HCEC 1CT (cell line): Measurements from ENCODE around the gene ASTN2.

Experiments used
- DNase-seq: peaks from one replicate; pipeline ENCODE4 v3.0.0-alpha.2; 2017

Gene ASTN2

DNA sequence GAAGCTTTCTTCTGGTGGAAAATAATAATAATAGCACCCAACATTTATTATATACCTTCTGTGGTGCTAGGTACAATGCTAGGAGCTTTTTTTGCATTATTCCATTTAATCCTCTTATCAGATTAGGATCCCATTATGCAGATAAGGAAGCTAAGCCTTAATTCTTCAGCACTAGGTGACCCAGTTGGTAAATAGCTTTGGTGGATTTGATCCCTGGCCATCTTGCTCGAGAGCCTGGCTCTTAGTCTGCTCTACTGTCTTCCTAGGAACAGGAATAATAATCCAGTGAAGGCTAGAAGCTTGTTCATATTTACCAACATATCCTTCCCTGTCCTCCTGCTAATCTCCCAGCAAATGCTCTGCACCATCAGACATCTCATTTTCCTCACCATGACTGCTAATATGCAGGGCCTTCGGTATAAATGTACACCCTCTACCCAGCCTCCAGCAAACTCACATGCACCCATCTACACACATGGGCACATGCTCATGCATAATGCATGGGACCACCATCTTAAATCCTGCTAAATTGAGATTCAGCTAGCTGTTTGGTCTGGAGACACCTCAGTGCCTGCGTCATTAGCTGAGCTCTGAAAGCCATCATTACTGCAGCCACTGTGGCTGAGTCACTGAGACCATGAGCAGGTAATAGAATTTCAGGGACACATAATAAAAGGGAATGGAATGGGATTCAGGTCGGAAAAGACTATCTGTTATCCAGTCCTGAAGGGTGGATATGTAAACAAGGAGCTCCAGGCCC, 640.3 kb downstream of the ASTN2 start:
- DNase-seq, result no peak

DNA sequence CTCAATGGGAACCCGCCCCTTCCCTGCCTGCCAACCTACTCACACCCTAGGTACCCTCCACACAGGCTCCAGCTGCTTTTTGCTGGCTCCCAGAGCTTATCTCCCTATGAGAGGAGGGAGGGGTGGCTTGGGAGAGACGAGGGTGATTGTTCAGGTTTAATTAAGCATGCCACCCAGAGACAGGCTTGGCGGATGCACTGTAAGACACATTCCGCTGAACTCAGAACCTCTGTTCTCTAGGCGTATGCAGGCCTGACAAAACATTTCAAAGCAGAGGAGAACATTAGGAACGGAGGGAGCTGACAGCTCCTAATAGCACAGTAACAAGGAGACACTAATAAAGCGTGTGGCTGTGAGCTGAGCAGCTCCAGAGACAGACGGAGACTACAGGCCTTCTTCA, 647.6 kb downstream of the ASTN2 start:
- no peak for DNase-seq

DNA sequence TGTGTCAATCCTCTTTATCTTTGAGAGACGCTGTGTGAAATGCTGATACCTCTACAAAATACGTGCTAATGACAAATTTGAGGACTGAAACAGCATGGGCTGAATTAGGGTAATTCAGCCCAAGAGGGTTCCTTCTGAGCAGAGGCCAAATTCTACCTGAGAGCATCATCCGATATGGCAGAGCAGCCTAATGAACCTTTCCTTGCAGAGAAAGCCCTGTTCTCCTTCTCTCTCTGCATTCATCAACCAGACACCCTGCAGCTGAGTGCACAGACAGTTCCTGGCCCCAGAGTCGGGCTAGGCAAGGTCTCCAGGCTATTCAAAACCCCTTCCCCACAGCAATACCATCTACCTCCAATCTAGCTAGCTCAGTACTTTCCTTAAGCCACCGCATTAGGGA, 649.8 kb downstream of the ASTN2 start:
- DNase-seq, result no peak

DNA sequence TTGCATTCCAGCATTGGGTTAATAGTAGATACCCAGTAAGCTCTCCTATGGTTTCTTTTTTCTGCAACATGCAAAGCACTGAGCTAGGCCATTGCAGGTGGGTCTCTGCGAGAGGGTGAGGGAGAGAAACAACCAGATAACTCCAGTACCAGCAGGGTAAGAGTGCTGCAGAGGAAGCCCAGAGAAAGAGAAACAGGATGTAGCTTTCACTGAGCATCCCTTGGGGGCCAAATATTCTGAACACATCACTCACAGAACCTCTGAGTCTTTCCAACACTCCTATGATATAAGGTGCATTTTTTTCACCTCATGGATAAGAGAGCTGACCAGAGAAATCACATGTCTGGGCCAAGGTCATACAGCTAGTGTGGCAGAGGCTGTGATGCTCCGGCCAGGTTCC, 651.1 kb downstream of the ASTN2 start:
- no peak for DNase-seq

DNA sequence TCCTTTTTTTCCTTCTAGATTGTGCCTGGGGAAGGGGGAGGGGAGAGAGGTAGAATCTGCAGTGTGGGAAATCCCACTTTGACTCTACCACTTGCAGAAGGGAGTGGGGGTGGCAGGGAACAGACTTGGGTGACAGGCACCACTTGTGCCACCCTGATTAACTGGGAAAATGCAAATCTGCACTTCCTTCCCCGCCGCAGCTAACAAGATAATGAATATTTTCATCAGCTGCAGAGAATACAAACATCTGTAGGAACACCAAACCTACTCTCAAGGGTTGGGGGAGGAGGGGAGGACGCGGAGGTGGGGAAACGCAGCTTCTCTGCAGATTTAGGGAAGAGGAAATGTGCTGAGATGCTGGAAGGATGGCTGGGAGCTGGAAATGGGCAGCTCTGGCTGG, 654.2 kb downstream of the ASTN2 start:
- DNase-seq, result no peak

DNA sequence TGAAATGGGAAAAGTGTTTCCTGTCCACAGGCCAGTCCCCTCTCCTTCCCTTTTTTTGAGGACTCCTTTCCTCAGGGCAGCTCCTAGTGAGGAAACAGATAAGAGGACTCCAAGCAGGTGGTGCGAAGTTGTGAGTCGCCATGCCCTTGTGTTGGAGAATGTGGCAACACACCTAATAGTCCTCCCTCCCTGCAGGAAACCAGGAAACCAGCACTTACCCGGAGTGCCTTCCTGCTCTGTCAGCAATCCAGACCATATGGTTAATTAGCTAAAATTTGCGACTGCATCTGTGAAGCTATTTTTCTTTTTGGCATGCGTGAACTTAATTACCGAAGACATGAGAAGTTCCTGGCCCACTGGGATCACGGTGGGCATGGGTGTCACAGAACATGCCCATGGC, 657.8 kb downstream of the ASTN2 start:
- DNase-seq, result no peak

DNA sequence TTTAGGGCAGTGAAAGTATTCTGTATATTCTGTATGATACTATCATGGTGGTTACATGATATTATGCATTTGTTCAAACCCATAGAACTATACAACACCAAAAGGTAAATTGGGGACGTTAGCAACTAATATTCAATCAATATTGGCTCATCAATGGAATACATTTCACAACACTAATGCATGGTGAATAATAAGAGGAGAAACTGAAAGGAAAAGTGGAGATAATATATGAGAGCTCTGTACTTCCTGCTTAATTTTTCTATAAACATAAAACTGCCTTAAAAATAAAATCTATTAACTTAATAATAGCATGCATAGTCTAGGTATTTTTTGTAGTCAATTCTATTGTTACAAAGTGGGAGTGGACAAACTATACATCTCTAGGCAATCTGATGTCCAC, 661.5 kb downstream of the ASTN2 start:
- DNase-seq, result no peak

DNA sequence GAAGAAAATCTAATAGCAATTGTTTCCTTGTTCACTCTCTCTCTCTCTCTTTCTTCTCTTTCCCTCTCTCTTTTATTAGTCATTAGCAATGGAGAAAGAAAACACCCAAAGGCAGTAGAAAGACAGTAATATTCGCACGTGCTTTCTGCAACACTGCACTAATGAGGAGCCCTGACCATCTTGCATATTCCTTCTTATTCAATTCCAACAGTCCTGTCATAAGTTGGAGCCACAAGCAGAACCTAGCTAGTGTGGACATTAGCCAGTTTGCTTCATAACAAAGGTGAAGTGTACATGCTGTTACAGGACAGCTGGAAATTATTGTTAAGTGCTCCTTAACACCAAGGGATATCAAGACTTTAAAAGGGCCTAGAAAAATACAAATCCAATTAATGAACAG, 664.3 kb downstream of the ASTN2 start:
- DNase-seq, result no peak

DNA sequence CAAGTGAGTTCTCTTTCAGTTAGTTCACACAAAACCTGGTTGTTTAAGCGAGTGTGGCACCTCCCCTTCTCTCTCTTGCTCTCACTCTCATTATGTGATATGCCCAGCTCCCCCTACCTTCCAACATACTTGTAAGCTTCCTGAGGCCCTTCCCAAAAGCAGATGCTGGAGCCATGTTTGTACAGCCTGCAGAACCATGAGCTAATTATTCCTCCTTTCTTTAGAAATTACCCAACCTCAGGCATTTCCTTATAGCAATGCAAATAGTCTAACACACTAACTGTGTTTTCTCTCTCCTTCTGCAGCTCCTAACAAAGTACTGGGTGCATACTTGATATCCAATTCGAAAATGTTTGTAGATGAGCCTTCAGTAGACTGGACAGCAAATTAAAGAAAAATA, 665.1 kb downstream of the ASTN2 start:
- DNase-seq, result no peak

DNA sequence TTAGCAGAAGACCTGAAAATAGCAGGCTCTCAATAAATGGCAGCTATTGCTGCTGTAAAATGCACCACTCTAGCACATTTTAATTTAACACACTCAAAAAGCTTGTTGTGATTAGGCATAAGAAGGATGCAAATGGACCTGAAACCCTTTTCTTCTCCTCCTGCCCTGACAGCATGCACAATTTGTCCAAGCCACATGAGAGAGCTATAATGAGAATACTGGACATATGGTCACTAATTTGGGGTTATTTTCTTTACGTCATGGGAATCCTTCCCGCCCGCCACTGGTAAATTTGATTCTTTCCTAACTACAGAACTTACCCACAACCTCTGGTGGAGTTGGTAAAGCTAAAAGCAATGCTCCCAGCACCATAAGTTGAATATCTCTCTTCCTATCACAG, 665.7 kb downstream of the ASTN2 start:
- no peak for DNase-seq

DNA sequence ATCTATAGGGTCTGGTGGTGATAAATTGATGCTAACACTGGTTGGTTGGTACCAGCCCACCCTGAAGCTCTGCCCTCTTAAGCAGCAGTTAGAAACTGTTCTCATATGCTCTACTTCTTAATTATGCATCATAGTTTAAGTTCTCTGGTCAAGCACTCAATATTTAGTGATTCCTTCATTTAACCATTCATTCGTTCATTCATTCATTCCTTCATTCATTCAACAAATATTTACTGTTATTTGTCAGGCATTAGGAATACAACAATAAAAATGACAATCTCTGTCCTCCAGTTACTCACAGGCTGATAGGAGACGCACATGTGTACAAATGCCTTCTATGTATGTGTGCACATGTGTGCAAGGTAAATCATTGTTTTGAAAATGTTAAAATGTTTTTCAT, 673.1 kb downstream of the ASTN2 start:
- DNase-seq, result no peak

DNA sequence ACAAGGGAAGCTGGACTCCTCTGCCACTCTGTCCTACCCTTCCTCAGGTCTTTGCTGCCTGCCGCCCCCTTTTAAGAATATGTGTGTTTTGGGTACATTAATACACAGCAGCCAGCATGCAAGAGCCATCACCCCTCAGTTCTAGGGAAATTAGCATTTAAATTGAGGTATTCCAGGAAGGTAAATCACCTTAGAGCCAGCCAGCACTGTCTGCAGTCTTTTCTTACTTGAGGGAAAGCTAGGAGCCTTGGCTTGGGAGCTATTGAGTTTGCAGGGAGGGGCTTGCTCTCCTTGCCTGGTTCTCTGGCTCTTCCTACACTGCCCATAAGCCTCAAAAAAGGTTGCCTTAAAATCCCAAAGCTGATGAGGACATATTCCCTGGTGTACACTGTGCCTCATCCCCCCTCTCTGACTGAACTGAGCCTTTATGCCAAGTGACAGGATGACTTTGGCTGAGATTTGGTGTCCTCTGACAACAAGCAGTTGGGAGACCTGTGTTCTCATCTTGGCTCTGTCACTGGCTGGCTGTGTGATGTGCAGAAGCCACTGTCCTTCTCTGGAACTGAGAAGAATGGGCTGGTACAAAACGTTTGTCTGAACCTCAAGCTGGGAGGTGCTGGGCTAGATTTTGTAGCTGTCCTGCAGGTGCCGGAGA, 673.6 kb downstream of the ASTN2 start:
- no peak for DNase-seq

DNA sequence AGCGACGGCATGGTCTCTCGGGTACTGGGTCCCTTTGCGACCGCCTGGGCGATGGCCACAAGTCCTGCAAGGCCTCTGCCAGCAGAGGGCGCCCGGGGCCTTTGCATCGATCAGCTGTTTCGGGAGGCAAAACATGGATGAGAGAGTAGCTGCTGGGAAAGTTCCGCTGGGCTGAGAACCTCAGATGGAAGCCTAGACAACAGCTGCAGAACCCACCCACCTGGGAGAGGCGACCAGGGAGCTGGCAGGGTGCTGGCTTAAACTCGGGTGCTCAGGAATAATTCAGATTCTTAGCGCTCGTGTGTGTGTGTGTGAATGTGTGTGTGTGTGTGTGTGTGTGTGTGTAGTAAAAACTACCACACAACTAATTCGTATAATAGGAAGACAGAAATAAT, 677.7 kb downstream of the ASTN2 start:
- peak; percentile 51 for DNase-seq

DNA sequence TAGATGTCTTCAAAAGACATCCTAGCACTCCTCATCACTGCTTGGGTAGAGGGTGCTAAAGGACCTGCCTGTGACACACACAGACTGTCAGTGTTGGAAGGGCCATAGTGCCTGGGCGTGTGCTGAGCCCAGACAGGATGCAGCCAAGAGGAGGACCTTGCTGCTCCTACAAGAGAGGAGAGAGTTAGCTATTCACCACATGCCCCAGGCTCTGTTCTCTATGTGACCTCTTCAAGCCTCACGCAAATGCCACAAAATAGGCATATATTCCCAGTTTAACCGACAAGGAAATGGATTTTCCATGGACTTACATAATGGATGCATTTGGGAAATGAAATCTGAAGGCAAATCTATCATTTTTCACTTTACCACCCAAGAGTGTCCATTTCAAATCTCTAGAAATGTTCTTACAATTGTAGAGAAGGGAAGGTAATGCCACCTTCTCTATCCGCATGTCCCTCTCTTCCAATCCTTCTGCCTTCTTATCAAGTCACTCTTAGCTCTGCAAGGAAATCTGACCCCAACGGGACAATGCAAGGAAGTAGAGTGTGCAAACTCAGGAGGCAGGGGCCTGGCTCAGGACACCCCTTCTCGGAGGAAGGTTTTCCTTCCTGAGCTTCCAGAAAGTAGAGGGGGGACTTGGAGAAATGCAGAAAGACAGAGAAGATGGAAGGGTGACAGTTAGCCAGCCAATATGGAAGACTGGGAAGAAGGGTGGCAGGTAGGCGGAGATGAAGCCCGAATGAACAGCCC, 678.3 kb downstream of the ASTN2 start:
- no peak for DNase-seq

DNA sequence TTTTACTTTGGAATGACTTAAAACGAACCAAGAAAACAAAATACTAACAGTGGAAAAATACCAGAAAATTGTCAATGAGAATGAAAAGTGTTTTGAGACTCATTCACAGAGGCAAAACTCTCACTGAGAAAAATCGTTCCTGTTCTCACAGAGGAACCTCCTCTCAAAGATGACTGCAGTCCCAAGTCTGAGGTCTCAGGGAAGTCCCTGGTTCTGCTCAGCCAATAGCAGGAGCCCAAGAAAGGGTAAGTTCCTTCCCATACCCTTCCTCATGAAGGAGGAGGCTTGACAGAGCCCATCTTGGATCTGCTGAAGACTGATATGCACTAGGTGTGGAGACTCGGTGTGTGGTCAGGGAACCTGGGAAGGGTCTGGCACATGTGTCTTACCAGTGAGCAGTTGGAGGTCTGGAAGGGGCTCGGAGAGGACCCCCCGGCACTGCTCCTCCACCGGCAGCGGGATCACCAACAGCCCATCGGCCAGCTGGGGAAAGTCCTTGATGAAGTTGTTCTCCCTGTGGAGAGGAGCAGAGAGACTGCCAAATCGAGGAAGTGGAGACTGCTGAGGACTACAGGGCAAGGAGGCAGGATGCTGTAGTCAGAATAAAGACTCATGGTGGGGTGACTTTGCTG, 681.7 kb downstream of the ASTN2 start:
- DNase-seq, result no peak

DNA sequence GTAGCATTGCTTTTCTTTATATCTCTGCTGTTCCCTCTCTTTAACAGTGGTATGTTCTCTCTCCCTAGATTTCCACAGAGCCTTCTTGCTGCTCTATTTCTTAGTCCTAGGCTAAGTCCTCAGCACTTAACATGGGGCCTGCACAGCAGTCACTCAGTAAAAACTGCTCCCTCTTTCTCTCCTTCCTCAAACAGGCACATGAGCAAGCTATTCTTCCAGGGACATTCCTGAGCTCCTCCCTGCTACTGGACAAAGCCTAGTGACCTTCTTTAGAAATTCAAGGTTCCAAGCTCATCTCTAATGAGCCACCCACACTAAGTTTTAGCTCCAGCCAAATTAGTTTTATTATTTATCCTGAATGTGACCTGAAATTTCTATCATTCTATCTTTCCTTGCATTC, 688.3 kb downstream of the ASTN2 start:
- DNase-seq, result no peak

DNA sequence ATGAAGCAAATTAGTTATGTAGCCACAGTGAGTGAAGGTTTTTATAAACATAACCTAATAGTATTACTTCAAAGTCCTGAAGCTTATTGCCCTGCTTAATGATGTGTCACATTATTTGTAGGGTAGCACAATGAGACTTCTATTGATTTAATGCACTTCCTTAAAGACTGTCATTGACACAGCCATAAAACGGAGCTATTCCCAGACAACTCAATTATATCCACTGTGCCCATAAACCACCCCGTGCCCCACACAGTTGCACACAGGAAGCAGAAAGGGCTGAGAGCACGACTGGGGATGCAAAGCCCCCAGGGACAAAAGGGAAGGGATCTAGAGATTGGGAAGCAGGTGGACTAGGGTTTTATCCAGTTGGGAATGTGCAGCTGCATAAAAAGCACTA, 690.7 kb downstream of the ASTN2 start:
- no peak for DNase-seq

DNA sequence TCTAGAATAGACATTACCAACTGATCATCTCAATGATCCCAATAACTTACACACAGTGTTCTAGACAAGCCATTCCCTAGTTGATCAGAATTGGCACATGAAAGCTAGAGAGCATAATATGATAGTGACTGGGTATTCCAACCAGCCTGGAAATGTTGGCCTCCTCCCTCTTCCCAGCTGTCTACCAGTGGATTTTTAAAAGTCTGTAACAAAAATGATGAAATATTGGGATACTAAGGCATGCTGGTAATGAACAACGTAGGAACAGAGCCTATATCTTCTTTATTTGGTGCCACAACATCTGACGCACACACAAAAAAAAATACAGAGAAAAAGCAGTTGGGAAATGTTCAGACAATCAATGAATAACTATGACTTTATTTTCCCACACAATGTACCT, 692.9 kb downstream of the ASTN2 start:
- no peak for DNase-seq

DNA sequence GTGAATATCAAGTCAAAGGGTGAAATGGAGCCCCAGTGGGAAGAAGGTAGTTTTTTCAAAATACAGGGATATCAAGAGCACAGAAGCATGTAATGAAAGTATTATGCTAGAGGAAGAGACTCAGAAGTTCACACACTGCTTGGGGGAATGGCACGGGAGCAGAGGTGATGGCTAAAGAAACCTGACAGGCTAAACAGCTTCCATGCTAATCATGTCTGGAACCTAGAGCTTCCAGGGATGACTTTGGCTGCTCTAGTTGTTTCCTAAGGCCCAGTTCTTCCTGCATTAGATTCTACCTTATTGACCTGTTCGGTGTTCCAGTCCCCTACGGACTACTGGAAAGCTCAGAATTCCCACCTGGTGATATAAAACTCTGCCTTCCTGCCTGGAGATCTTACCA, 693.4 kb downstream of the ASTN2 start:
- no peak for DNase-seq

DNA sequence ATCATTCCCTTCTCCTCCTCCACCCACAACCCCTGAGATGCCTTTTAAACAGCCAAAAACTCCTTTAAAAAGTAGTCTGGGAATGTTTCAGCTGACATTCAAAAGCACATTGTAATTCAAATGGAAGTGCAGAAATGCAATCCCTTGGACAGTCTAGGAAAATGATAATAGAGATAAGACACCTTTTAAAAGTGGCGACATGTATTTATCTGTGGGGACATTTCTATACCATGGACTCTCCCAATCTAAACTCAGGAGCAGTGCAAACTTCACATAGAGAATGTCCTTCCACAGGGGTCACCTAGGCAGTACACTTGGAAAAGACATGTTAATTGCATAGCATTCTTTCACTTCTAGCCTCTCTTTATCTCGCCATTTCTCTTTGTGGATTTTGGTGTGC, 694.7 kb downstream of the ASTN2 start:
- no peak for DNase-seq

DNA sequence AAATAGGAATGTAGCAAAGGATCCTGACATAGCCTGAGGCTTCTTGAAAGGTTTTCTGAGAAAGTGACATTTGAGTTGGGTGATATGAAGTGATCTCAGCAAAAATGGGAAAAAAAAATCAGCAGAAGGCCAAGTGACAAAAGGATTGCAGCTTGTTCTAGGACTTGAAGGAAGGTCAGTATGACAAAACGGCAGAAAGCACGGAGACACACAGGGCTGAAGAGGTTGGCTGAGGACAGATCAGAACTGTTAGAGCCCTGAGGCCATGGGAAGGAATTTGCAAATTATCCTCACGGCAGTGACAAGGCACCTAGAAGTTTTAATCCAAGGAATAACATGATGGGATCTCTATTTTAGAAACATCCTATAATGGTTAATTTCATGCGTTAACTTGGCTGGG, 696.7 kb downstream of the ASTN2 start:
- no peak for DNase-seq

DNA sequence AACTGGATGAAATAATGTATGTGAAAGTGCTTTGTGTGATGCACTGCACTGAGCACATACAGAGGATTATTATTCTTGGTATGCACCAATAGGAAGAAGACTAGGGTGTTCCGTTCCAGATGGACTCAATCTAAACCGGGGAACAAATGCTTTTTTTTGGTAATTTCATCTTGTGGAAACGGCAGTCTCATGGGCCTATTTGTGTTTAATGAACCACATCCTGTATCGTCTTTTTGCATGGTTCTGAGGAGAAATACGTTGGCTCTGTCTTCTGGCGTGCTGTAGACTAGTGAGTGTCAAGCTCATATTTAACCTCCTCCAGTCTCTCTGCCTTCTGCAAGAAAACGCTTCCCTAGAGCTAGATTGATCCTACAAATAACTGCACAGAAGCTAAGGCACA, 697.7 kb downstream of the ASTN2 start:
- DNase-seq, result no peak

DNA sequence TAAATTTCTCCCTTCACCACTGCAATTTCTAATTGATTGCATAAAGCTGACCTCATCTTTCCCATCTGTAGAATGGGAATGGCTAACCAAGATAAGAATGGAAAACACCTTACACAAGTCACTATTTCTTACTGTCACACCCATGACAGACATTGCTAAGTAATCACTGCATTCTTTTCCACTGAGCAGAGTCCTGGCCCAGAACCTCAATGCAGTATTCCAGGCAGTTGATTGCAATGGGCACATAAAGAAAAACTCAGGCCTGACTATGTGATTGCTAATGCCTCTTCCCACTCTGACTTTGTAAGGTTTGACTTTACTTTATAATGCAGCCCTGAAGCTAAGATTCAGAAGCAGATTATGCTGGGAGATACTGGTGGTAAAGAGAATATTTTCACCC, 698.4 kb downstream of the ASTN2 start:
- no peak for DNase-seq

DNA sequence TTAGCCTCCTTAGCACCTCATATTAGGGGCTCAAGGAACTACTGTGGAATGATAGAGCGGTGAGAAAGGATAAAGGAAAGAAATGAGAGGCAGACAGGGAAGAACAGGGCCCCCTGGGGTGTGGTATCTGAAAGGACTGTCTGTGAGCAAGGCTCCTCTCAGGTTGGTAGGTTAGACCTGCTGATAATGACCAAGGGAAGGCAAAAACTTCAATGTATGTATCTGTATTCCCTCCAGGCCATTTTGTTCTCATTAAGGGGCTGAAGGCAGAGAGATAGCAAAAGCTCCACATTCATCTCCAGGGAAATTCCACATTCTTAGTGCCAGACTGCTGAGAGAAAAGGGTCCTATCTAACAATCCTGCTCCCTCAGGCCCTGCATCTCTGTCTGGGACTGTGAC, 699.1 kb downstream of the ASTN2 start:
- DNase-seq, result no peak
